Measurements from ENCODE around the gene ARL8B. TPM values are rescaled to one million over a fixed set of nuclear protein-coding genes. Genes with fewer than 3 reads are reported as not detected.
A peak's percentile ranks its signal among the peaks of the same experiment; 100 is the strongest.

The ARL8B gene
- total and polyA plus RNA-seq, 8 donors, result 60.3 to 93.9 (median 70.2) TPM

- ATAC-seq (no peak), DNase-seq (no peak)
- H3K9me3 ChIP-seq, result no peaks in the 10 kb centered on the region
- H3K27ac ChIP-seq, result no peak overlapping the region
- H3K36me3 ChIP-seq, result peaks cover 0 to 47% of the 10 kb centered on the region in 2 donors
- TF ChIP-seq, protein P1, sequence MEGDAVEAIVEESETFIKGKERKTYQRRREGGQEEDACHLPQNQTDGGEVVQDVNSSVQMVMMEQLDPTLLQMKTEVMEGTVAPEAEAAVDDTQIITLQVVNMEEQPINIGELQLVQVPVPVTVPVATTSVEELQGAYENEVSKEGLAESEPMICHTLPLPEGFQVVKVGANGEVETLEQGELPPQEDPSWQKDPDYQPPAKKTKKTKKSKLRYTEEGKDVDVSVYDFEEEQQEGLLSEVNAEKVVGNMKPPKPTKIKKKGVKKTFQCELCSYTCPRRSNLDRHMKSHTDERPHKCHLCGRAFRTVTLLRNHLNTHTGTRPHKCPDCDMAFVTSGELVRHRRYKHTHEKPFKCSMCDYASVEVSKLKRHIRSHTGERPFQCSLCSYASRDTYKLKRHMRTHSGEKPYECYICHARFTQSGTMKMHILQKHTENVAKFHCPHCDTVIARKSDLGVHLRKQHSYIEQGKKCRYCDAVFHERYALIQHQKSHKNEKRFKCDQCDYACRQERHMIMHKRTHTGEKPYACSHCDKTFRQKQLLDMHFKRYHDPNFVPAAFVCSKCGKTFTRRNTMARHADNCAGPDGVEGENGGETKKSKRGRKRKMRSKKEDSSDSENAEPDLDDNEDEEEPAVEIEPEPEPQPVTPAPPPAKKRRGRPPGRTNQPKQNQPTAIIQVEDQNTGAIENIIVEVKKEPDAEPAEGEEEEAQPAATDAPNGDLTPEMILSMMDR (IDR thresholded peaks at IDR 0.05), result no peak
- intact Hi-C loops (cut with DNase I), result no loop called here
- no peaks in the 10 kb centered on the region for H3K27me3 ChIP-seq
- H3K4me3 ChIP-seq, result no peak overlapping the region
- peaks cover 14 to 19% of the 10 kb centered on the region in 2 donors for H3K4me1 ChIP-seq
These were observed 100.4 kb downstream of the ARL8B start for GRCh38 chr3:5222283-5223005.

DNA sequence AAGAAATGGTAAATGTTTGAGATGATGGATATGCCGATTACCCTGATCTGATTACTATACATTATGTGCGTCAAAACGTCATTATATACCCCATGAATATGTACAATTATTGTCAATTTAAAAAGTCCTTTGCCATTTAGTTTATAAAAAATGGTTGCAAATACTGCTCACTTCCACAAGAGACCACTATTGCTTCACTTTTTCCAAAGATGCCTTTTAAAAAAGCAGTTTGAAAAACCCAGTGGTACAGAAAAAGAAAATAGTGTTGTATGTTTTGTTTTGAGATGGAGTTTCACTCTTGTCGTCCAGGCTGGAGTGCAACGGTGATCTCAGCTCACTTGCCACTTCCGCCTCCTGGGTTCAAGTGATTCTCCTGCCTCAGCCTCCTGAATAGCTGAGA, 104.7 kb downstream of the ARL8B start:
- TF ChIP-seq, protein P1 (IDR thresholded peaks at IDR 0.05), result peak in 1 of 2 donors; percentile 11
- intact Hi-C loops (cut with DNase I), result no loop called here
- ATAC-seq, result peak; percentile 30
- Histone ChIP-seq H3K36me3 (peaks cover 0 to 12% of the 10 kb centered on the region in 2 donors), H3K9me3 (no peaks in the 10 kb centered on the region), H3K4me3 (no peak overlapping the region), H3K27me3 (no peaks in the 10 kb centered on the region), H3K27ac (no peak overlapping the region), H3K4me1 (no peaks in the 10 kb centered on the region)
- DNase-seq, result peak in 2 of 4 donors; percentile 12 to 30

DNA sequence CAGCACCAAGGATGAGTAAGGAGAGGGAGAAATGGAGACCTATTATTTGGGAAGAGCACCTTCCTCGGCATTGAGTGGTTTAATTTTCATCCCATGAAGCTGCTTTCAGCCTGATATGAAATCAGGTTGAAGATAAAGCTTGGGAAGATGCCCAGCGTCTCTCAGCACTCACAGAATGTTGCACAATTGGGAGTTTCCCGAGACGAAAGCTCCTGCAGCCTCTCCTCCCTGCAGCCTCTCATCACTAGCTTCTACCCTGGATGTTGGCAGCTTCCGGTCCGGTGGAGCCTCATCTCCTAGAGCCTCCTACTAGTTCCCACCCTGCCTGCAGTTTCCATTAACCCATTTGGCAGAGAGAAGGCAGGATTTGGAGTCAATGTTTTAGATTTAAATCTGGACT, 105.7 kb downstream of the ARL8B start:
- no peak overlapping the region for H3K27ac ChIP-seq
- no peak overlapping the region for H3K4me3 ChIP-seq
- DNase-seq, result no peak
- no peaks in the 10 kb centered on the region for H3K4me1 ChIP-seq
- intact Hi-C loops (cut with DNase I), result no loop called here
- no peaks in the 10 kb centered on the region for H3K27me3 ChIP-seq
- ATAC-seq, result no peak
- H3K9me3 ChIP-seq, result no peaks in the 10 kb centered on the region
- TF ChIP-seq, protein P1 (IDR thresholded peaks at IDR 0.05), result no peak
- peaks cover 0 to 2% of the 10 kb centered on the region in 2 donors for H3K36me3 ChIP-seq

- no peak overlapping the region for H3K27ac ChIP-seq
- no peak overlapping the region for H3K4me3 ChIP-seq
- TF ChIP-seq, protein P1 (IDR thresholded peaks at IDR 0.05), result no peak
- H3K9me3 ChIP-seq, result no peaks in the 10 kb centered on the region
- no peaks in the 10 kb centered on the region for H3K4me1 ChIP-seq
- H3K27me3 ChIP-seq, result no peaks in the 10 kb centered on the region
- ATAC-seq (no peak), DNase-seq (no peak)
- intact Hi-C loops (cut with DNase I), result no loop called here
- H3K36me3 ChIP-seq, result no peaks in the 10 kb centered on the region
These were observed 107.3 kb downstream of the ARL8B start for GRCh38 chr3:5229414-5229813.

Other genes starting within 250 kb of the ARL8B start
- gene BHLHE40, start 142.9 kb upstream of the ARL8B start, total RNA-seq, result 10 to 100 TPM; 76.5 to 97.5 TPM
- 10 to 100 TPM; 17.9 to 35.9 (median 20.7) TPM for gene BHLHE40, start 142.9 kb upstream of the ARL8B start, polyA plus RNA-seq (ENCODE audit: insufficient read length in 6 of 6)
- gene EDEM1, start 65.4 kb downstream of the ARL8B start, total RNA-seq, result 100 to 1,000 TPM; 103 to 104 TPM
- gene EDEM1, start 65.4 kb downstream of the ARL8B start, polyA plus RNA-seq (ENCODE audit: insufficient read length in 6 of 6), result 10 to 100 TPM; 24.1 to 30.6 (median 25.7) TPM